HG03469 (cell line): Measurements from ENCODE around the gene UBXN6.

Experiments used
- ATAC-seq: cut with Tn5 transposase; IDR thresholded peaks from one replicate; pipeline ENCODE4 v1.9.1; 2021; ENCODE audit warnings: mild to moderate bottlenecking, moderate library complexity, moderate number of reproducible peaks; ENCODE audit not compliant: unreplicated experiment

UBXN6 gene, protein sequence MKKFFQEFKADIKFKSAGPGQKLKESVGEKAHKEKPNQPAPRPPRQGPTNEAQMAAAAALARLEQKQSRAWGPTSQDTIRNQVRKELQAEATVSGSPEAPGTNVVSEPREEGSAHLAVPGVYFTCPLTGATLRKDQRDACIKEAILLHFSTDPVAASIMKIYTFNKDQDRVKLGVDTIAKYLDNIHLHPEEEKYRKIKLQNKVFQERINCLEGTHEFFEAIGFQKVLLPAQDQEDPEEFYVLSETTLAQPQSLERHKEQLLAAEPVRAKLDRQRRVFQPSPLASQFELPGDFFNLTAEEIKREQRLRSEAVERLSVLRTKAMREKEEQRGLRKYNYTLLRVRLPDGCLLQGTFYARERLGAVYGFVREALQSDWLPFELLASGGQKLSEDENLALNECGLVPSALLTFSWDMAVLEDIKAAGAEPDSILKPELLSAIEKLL

DNA sequence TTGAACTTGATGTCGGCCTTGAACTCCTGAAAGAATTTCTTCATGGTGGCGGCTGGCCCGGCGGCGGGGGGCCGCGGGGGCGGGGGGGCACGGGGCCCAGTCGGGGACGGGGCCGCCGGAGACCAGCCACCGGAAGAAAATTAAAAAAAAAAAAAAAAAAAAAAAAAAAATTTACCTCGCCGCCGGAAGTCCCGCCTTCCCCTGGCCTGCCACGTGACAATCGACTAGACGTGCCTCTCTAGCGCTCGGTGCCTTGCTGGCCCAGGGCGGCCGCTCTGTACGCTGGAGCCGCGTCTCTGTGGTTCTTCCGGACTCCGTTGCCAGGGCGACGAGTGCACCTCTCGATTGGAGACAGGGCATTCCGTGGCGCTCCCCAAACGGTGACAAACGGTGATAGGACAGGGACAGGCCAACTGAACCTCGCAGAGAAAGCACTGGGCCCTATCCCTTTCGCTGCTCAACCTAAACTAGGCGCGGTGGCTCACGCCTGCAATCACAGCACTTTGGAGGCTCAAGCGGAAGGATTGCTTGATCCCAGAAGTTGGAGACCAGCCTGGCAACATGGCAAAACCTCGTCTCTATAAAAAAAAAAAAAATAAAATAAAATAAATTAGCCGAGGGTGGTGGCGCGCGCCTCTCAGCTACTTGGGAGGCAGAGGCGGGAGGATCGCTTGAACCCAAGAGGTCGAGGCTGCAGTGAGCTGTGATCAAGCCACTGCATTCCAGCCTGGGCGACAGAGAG lies at the start of gene UBXN6:
UBXN6 (minus strand) TSS at position 141 of the 742 bp plus-strand sequence; CDS start at position 44, 97 bp downstream.
- peak; percentile 85 for ATAC-seq

DNA sequence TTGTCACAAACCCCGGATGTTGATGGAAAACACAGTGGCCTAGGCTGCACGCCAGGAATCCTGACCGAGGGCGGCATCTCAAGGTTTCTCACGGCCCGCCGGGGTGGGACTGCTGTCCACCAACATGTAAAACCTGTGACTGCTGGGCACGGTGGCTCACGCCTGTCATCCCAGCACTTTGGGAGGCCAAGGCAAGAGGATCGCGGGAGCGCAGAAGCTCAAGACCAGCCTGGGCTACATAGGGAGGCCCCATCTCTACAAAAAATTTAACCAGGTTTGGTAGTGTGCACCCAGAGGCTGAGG lies 49.5 kb upstream of the UBXN6 start:
- no peak for ATAC-seq

DNA sequence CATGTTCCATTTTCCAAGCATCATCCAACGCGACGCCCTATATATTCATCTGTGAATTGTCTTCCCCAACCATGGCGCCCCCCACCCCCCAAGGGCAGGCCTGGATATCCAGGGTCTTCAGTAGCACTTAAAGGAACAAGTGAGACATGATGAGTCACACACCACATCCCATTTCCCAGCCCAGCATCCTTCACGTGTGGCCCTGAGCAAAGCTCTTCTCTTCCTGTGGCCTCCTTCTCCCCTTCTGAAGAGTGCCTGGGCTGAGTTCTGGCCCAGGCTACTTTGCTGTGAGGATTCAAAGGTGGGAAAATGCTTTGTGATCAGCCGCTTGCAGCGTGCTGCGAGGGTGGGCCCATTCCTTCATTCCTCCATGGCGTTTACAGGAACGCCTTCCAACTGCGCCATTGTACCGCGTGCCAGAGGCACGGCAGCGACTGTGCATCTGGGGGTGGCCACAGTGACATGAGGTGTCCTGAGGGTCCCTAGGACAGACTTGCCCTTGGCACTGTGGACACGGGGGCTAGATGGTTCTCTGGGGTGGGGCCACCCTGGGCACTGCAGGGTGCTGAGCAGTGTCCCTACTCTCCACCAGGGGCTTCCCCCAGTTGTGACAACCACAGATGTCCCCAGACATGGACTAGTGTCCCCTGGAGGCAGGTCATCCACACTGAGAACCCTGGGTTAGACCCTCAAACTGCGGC lies 49.0 kb upstream of the UBXN6 start:
- no peak for ATAC-seq

DNA sequence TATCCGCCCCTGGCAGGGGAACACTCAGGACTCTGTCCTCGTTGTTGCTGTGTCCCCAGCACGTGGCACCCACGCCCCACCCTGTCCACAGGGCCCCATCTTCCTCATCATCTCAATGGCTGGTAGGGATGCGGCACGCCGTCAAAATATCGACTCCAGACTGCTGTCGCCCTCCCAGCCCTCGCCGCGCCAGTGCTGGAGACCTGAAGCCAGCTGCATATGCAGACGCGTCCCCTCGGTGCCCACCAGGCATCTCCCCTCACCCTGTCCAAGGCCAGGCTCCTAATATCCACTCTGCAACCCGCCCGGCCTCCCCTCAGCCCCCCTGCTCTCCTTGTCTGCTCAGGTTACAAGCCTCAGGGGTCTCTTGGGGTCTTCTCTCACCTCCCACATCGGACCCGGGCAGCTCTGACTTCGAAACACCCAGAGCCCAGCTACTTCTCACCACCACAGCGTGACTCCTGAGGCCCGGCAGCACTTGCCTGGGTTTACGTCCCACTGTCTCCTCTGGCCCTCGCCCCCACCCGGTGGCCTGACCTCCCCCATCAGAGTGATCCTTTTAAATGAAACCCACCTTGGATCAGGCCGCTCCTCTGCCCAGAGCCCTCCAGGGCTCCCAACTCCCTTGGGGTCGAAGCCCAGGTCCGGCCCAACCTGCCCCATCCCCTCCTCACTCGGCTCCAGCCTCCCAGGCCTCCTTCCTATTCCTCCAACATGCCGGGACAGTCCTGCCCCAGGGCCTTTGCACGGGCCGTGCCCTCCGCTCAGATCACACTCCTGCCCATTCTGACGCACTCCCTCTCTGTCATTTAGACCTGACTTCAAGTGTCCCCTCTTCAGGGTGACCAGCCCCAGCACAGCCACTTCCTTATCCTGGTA lies 48.2 kb upstream of the UBXN6 start:
- no peak for ATAC-seq

DNA sequence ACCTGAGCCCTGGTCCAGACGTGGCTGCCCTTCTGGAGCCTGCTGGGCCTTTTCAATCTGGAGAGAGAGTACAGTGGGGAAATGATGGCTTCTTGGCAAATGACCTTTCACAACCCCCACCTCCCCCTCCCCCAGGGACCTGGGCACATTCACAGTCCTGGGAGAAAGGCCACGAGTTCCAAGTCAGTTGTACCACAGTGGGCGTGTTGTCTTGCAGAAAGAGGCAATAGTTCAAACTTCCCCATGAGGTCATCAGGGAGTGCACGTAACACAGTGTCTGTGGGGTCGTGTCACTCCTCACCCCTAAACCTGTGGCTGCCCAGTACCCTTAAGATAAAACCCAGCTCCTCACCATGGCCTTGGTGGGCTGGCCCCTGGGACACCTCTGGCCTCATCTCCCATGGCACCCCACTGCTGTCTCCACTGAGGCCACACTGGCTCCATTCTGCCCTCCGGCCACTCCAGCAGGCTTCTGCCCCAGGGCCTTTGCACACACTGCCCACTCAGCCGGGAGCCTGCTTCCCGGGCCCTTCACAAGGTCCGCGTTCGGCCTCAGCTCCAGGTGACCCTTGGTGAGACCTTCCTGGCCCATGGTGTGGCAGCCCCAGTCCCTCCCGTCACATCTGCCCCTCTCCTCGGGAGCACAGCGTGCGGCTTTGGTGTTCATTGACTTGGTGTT lies 47.4 kb upstream of the UBXN6 start:
- no peak for ATAC-seq

DNA sequence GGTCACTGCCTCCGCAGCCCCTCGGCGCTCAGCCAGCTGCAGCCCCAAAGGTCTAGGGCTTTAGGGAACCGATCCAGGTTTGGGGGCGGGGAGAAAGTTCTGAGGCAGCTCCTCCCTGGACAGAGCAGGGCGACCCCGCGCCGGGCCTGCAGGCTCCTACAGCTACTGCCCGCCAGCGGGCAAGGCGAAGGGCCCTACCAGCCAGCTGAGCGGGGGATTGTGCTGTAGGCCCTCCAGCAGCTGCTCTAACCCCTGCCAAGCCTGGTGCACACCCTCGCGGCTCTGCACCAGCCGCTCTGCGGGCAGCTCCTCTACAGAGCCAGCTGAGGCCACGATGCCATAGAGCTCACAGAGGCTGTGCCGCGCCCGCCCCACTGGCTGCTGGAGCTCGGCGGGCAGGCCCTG lies 46.7 kb upstream of the UBXN6 start:
- no peak for ATAC-seq

DNA sequence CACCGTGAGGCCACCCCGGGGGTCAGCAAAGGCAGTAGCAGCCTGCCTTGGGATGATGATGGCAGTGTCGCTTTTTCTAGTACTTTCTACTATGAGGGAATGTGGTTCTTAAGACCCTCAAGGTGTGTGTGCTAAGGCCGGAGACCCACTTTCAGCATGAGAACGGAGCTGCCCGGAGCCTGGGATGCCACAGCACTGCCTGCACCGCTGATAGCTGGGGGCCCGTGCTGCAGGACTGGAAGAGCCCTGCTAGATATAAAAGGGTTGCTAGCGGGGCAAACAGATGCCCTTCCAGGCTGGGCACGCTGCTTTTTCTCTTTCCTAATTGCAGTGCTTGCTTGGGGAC lies 46.2 kb upstream of the UBXN6 start:
- ATAC-seq = no peak

DNA sequence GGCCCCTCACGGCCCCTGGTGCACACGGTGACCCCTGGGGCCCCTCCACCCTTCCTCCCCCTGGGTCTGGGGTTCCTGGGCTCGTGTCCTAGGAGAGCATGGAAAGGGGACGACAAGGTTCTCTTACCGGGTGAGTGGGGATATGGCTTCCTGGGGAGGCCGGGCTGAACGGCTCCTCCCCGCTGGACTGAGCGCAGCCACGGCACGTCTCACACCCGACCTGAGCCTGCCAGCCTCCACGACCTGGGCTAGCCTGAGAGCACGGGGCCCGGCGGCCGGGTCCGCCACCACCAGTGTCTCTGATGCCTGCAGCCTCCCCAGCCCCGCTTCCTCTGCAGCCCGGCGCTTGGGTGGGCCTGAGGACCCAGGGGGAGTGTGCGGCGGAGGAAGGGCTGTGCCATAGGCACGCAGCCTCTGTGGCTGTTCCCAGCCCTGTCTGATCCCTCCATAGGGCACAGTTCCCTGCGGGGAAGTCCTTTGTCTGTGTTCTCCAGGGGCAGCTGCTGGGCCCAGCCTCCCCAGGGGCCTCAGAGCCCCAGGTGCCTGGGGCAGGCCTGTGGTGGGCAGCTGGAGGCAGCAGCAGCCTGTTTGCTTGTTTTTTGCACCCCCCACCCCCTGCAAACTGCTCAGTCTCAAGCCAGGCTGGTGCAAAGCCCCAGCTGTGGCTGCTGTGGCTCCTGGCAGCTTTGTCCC lies 45.7 kb upstream of the UBXN6 start:
- no peak for ATAC-seq

DNA sequence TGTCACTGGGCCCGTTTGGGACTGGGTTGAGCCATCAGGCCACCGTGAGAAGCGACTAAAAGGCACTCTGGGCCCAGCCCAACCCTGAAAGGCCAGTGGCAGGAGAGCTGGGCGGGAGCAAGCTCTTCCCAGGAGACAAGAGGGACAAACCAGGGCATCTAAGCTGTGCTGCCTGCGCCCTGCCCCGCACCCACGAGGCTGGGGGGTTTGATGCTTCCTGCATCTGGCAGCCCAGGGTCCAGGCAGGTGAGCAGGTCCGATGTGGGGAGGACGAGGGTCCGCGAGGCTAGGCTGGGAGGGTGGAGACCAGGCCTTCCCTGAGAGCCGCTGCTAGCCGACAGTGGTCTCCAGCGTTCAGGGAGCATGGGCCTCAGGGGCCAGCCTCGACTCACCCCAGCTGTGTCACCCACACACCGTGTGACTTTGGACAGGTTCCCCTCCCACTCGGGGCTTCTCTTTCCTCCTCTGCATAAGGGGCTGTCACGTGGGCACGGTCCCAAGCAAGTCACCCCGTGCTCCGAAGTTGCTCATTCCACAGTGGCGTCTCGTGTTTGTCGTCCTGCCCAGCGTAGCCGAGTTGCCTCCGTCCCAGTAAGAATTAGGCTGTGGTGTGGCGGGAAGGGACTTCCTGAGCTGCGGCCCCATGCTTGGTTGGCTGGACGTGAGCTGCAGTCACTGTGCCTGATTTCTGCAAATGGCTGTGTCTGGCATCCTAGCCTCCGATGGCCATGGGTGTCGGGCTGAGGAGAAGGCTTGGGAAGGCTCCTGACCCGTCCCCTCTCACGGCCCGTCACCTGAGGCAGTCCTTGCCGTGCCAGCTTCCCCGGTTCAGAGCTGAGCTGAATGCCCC lies 44.9 kb upstream of the UBXN6 start:
- no peak for ATAC-seq

DNA sequence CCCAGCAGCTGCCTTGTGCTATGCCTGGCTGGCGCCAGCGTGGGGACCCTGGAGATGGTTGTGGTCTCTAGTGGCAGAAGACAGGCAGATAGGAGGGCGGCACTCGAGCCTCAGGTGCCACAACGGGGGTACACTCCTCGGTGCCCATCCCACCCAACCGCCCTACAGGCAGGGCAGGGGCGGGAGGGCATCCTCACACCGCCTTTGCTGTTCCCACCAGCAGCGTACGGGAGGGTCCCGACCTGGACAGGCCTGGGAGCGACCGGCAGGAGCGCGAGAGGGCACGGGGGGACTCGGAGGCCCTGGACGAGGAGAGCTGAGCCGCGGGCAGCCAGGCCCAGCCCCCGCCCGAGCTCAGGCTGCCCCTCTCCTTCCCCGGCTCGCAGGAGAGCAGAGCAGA lies 44.1 kb upstream of the UBXN6 start:
- ATAC-seq = no peak

DNA sequence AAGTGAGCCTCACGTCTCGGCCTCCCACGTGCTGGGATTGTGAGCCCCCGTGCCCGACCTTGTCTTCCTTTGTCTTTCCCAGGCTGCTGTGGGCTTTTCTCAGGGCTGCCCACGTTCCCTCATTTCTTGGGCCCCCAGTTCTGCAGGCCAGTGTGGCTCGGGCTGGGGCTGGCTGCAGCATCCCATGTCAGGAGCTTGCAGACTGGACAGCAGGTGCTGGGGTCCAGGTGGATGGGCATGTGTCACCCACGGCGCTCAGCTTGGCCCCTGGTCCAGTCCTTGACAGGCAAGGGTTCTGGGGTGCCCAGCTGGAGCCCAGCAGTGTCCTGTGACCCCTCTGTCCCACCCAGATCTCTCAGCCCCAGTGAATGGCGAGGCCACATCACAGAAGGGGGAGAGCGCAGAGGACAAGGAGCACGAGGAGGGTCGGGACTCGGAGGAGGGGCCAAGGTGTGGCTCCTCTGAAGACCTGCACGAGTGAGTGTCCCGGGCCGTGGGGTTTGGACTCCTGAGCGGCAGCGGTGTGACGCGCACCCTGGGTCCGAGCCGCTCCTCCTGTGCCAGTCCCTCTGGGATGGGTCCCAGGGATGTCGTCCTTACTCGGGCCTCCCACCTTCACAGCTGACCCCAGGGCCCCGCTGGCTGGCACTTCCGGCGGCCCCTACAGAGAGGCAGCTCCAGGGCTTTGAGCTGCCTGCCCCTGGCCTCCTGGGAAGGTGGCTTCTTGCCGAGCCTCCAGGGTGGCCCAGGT lies 43.4 kb upstream of the UBXN6 start:
- no peak for ATAC-seq

DNA sequence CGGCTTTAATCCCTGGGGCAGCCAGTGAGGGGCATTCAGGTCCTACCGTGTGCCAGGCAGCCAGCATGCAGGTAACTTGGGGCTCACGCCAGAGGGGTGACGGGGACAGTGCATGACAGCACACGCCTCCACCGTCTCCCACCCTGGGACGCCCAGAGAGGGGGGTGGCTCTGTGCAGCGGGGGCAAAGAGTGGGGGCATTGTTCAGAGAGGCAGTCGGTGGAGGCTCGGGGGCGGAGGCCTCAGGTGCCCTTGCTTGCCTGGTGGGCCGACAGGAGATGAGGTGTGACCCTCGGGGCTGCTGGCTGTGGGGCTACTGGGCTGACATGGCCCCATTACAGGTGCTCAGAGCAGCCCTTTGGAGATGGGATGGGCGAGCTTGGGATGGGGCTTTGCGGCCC lies 42.3 kb upstream of the UBXN6 start:
- ATAC-seq = no peak

DNA sequence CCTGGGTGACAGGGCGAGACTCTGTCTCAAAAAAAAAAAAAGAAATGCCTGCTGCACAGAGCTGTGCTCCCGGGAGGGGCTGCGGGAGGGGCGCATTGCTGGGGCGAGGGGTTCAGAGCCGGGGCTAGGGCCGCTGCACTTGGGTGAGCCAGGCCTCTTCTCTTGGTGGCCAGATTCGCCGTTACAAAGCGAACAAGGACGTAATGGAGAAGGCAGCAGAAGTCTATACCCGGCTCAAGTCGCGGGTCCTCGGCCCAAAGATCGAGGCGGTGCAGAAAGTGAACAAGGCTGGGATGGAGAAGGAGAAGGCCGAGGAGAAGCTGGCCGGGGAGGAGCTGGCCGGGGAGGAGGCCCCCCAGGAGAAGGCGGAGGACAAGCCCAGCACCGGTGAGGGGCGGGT lies 41.7 kb upstream of the UBXN6 start:
- ATAC-seq = no peak

DNA sequence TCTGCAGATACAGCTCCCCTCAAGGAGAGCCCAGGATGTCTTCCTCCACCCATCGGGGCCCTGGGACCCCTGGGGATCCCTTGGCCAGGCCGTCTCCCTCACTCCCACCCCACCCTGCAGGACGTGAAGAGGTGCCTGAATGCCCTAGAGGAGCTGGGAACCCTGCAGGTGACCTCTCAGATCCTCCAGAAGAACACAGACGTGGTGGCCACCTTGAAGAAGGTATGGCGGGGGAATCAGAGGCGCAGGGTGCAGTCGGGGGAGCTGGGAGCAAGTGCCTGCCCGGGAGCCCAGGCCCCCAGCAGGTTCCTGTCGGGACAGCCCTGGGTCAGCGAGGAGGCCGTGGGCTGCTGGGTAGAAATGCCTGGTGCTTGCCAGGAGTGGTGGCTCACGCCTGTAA lies 41.1 kb upstream of the UBXN6 start:
- ATAC-seq = no peak

DNA sequence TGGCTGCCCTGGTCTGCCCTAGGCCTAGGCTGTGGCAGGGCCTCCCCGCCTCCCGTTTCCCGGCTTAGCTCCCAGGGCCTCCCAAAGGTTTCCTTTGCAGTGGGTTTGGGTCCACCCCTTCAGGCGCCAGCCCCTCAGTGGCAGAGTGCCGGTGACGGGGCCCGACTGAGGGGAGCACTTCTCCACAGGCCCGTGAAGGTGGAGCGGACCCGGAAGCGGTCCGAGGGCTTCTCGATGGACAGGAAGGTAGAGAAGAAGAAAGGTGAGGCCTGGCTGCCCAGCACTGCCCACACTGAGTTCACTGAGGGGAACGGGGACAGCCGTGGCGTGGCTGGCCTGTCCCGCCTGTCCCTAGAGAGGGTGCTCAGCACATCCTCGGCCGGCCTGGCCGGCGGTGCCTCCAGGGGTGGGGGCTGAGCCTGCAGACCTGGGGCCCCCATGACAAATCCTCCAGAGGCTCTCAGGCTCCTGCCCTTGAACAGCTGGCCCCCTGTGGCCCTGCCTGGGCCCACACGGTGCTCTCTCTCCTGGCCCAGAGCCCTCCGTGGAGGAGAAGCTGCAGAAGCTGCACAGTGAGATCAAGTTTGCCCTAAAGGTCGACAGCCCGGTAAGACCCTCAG lies 40.3 kb upstream of the UBXN6 start:
- no peak for ATAC-seq

DNA sequence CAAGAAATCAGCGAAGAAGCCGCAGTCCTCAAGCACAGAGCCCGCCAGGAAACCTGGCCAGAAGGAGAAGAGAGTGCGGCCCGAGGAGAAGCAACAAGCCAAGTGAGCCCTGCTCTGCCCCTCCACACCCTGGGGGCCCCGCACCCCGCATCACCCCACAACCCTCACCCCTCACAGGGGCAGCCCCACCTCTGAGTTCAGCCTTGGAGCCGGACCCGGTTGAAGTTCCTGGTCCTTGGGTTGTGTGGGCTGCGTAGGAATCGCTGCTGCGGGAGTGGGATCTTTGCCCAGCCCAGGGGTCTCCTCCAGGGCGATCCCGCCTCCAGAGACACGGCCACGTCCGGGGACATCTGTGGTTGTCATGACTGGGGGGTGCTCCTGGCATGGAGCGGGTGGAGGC lies 38.7 kb upstream of the UBXN6 start:
- no peak for ATAC-seq

DNA sequence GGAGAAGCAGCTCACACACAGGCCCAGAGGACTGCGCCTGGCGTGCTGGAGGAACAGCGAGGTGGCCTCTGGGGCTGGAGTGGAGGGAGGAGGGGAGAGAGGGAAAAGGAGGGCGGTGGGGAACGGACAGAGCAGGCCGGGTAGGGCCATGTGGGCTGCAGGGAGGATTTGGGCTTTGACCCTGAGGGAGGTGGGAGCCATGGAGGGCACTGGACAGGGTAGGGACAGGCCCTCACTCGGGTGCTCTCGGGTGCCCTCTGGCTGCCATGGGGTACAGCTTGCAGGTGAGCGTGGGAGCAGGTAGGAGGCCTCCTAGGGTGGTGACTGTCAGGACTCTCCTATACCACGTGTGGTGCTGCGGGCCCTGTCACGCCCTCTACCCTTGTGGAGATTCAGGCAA lies 37.9 kb upstream of the UBXN6 start:
- no peak for ATAC-seq

DNA sequence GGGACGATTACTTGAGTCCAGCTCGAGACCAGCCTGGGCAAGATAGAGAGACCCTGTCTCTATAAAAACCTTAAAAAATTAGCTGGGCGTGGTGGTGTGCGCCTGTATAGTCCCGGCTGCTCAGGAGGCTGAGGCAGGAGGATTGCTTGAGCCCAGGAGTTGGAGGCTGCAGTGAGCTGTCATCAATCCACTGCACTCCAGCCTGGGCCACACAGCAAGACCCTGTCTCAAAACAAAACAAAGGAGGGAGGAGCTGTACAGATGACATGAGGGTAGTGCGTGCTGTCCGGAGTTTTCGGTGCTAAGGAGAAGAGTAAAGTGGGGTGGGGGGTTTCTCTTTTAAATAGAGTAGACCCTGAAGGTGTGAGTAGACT lies 37.1 kb upstream of the UBXN6 start:
- ATAC-seq = no peak
